HUDEP-2 (cell line): ENCODE measurements around the gene TCL1A.
"Not testable (repeated sequence)": the region's sequence is repeated elsewhere in the genome, so short reads cannot be mapped to it uniquely, and the experiment has no call there.

Experiments used
- DNase-seq, 76 experiments: peaks; one replicate each; lab custom pipeline; 2025; ENCODE audit not compliant: unreplicated experiment in 76 of 76; lab: John Stamatoyannopoulos, UW

TCL1A gene, protein sequence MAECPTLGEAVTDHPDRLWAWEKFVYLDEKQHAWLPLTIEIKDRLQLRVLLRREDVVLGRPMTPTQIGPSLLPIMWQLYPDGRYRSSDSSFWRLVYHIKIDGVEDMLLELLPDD

DNA sequence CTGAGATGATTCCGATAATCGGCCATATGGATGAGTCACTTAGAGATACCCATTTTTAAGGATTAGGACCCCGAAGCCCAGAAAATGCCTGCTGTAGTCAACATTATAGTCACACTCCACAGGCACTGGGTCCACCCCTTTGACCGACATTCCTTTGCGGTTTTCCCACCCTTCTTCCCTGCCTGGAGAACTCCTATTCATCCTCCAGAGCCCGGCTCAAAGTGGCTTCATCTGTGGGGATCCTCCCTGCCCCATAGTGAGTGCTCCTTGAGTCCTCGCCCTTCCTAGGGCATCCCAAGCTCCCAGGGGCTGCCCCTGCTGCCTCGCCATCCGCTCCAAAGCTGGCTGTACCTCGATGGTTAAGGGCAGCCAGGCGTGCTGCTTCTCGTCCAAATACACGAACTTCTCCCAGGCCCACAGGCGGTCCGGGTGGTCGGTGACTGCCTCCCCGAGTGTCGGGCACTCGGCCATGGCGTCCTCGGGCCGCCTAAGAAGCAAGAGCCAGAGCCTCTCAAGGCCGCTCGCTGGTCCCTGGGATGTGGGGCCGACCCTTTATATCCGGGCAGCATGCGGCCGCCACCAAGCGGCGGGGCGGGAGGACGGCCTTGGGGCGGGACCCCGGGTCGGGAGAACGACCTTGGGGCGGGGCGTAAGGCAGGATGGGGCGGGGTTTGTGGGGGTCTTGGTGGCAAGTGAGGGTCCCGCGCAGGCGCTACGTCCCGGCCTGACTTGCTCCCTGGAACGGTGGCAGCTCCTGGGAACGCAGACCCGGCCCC, at the start of gene TCL1A:
Gene TCL1A (minus strand): TSS at position 530 of the 776 bp plus-strand sequence. CDS start 59 bp downstream, at position 471.
- no peak for DNase-seq

DNA sequence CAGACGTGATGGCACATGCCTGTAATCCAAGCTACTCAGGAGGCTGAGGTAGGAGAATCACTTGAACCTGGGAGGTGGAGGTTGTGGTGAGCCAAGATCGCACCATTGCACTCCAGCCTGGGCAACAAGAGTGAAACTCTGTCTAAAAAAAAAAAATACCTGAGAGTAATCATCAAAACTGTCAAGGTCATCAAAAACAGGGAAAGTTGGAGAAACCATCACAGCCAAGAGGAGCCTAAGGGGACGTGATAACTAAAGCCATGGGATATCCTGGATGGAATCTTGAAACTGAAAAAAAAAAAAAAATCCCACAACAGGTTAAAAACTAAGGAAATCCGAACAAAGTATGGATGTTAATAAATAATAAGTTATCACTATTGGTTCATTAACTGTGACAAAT, 49.1 kb upstream of the TCL1A start:
- not testable (repeated sequence) for DNase-seq

DNA sequence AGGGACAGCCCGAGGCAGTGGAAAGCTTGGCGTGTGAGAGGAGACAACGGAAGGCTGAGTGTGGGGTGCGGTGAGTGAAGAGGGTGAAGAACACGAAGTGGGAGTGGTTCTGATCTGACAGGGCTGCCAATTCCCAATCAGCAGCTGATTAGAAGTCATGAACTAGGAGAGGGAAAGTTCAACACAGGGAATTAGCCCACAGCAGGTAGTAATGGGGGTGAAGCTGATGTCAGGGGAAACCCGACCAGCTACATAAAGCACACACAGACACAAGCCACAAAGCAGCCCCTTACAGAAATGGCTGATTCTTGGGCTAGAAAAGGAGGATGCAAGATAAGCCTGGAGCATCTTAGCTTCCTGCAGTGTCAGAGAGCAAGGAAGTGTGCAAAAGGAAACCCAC, 47.5 kb upstream of the TCL1A start:
- no peak for DNase-seq

- no peak for DNase-seq
Observed at GRCh38 chr14:95760596-95760995, 46.7 kb upstream of the TCL1A start.

DNA sequence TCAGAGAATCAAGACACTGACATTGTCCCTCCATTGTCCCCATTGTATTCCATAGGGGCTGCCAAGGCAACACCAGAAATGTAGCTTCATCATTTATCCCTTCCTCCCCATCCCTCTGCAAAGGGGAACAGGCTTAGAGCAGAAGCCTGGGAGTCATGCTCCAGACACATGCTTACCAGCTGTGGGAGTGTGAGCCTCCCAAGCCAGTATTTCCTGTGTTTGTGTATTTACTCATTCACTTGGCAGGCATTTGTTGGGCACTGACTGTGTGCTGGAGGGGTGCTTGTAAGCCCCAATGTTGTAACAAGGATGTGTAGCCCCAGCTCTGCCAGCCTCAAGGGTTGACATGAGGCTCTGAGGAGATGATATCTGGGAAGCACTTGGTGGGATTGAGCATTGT, 46.0 kb upstream of the TCL1A start:
- DNase-seq: no peak

GRCh38 chr14:95758331-95758730, 44.4 kb upstream of the TCL1A start:
- DNase-seq: no peak

DNA sequence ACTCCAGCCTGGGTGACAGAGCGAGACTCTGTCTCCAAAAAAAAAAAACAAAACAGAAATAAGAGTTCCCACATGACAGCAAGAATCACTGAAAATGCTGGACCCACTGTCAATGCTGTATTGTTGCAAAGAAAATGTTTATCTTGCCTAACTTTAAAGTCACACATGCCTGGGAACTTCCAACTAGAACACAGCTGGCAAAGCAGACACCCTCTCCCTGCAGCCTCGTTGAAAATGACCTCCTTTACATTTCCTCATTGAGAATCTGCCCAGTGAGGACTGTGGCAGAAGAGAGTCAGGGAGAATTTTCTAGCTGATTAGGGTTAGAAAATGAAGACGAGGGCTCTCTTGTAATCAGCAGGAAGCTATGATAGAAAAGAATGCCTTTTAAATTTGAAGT, 42.8 kb upstream of the TCL1A start:
- no peak for DNase-seq

- no peak for DNase-seq
Observed at GRCh38 chr14:95756127-95756526, 42.2 kb upstream of the TCL1A start.

DNA sequence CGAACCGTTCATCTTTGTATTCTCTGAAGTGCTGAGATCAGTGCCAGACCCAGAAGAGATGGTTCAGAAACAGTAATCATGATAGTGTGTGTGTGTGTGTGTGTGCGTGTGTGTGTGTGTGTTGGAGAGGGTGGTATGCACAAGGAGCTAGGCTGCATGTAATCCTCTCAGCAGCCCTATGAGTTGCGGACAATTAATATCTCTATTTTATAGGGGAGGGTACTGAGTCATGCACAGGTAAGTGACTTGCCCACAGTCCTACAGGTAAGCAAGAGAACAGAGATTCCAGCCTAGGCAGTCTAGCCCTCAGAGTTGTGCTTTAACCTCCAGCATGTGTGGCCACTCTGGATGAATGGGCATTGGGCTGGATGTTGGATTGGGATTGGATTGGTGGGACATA, 27.9 kb upstream of the TCL1A start:
- DNase-seq: no peak

DNA sequence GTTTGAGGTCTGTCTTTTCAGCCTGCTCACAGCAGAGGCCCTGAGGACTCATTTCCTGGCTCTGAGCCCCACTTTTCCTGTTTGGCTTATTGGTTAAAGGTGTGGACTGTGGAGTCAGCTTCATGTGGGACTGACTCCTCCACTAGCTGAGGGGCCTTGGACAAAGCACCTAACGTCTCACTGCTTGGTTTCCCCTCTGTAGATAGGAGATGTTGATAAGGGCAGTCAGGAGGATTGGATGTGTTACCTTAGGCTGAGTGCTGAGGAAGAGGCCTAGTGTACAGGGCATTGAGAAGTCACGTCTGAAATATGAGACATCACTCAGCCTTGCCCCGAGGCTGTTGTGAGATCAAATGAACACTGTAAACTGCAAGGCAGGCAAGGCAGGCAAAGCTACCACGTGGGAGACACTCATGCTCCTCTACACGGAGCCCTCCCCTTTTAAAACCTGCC, 27.1 kb upstream of the TCL1A start:
- no peak for DNase-seq

DNA sequence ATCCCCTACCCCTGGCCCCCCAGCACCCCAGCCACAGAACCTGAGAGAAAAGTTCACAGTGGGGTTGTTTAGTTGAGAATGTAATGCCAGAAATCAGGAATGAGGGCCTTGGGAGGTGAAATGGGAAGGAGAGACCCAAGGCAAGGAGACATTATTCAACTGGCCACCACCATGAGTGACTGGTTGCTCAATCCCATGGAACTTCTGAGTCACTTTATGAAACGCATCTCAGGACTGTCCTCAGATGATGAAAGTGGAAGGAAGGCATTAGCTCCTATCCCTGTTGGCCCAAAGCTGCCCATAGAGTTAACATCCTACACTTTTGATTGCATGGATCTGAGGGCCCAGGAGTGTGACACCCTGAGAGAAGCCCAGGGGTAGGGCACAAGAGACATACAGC, 25.4 kb upstream of the TCL1A start:
- peak in 1 of 76 experiments; percentile 1 for DNase-seq

- DNase-seq: no peak
Observed at GRCh38 chr14:95733212-95733611, 19.3 kb upstream of the TCL1A start.

DNA sequence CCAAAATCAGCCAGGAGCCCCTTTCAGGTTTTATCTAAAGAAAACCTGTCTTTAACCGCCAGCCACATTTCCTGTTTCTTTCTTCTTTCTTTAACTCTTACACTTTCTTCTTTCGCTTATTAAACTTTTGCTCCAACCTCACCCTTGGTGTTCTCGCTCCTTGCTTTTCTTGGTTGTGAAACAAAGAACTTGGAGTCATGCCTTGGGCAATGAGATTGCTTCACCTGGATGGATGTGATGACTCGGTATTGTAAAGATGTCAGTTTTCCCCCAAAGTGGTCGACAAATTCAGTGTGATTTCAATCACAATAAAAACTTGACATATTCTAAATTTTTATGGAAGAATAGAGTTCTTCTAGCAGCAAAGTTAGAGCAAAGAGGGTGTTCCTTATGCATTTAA, 16.2 kb upstream of the TCL1A start:
- no peak for DNase-seq

DNA sequence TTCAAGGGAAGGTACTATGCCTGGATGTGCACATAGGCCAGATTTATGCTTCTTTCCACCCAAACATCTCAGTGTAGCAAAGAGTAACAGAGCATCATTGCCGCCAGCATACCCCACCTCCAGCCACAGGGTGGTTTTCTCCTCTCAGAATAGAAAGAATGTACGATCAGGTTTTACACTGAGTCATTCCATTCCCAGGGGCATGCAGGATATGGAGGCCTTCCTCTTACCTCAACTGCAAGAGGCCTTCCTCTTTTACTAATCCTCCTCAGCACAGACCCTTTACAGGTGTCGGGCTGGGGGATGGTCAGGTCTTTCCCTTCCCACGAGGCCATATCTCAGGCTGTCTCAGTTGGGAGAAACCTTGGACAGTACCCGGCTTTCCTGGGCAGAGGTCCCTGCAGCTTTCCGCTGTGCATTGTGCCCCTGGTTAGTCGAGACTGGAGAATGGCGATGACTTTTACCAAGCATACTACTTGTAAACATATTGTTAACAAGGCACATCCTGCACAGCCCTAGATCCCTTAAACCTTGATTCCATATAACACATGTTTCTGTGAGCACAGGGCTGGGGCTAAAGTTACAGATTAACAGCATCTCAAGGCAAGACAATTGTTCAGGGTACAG, 15.6 kb upstream of the TCL1A start:
- not testable (repeated sequence) for DNase-seq

- no peak for DNase-seq
Observed at GRCh38 chr14:95727056-95727700, 13.3 kb upstream of the TCL1A start.

- no peak for DNase-seq
Observed at GRCh38 chr14:95725685-95726336, 11.9 kb upstream of the TCL1A start.

DNA sequence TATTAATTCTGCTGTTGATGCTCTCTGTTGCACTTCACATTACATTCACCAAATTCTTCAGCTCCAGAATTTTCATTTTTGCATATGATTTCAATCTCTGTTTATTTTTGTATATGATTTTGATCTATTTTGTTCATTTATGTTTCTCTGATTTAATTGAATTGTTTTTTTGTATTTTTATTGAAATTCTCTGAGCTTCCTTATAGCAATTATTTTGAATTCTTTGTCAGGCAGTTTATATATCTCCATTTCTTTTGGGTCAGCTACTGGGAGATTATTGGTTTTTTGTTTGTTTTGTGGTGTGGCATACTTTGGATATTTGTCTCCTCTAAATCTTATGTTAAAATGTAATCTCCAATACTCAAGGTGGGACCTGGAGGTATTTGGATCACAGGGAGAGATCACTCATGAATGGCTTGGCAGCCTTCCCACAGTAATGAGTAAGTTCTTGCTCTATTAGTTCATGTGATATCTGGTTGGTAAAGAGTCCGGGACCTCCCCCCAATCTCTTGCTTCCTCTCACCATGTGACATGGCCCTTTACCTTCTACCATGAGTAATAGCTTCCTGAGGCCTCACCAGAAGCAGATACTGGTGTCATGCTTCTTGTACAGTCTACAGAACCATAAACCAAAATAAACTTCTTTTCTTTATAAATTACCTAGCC, 8.7 kb upstream of the TCL1A start:
- DNase-seq: no peak

DNA sequence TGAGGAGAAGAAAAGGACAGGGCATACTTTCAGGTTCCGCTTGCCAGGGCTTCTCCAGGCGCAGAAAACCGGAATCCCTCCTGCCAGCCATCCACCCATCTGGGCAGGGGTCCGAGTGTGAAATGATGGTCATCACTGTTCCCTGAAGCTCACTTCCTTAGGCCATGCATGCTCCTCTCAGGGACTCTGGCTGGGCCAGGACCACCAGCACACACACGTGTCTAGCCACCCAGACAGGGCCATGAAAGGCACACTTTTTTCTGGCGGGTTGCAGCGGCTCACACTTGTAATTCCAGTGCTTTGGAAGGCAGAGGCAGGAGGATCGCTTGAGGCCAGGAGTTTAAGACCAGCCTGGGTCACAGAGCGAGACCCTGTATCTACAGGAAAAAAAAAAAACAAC, 1.5 kb downstream of the TCL1A start:
- DNase-seq: no peak

GRCh38 chr14:95711476-95712176, 2.3 kb downstream of the TCL1A start:
- DNase-seq: no peak

GRCh38 chr14:95710106-95710505, 3.8 kb downstream of the TCL1A start:
- no peak for DNase-seq
